ENCODE measurements around the gene VSIG8.

Gene VSIG8

DNA sequence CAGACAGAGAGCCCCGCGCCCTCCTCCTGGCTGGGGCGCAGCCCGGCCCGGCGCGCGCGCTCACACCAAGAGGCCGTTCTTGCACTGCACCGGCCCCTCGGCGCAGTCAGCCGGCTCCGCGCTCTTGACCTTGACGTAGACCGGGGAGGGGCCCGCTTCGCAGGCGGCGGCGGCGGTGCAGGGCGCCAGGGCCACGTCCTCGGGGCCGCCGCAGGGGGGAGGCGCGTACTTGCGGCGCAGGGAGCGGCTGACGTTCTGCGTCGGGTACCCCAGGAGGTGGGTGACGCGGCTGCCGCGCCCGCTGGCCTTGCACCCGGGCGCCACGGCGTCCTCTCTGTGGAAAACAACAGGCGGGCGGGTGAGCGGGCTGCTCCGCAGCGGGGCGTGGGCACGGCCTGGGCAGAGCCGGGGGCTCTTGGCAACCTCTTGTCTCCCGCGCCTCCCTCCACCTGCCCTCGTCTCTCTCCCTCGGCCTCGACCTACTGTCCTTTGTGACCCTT lies 7.7 kb downstream of the VSIG8 start:
- DNase-seq, result peak; percentile 82

DNA sequence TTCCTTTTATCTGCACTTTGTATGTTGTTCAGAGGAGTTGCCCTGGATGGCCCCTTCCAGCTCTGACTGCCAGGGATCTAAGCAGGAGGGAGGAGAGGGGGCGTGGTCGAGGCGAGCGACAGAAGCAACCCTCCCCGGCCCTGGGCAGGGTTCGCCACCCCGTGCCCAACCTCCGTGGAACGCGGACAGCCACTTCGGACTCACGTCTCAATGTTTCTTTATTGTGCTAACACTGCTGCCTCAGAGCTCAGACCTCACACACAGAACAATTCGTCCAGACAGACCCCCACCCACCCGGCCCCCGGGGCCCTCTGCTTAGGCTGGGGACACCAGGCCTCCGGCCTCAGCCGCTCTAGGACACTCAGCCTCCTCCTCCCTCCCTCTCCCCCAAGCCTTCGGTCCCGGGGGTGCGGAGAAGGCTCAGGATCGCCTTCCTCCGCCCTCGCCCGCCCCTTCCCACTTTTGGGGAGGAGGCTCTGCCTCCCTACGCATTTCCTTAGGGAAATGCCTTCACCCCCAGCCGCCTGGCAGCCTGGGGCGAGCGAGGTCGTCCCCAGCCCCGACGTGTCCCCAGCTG lies 8.3 kb downstream of the VSIG8 start:
- peak; percentile 81 for DNase-seq

DNA sequence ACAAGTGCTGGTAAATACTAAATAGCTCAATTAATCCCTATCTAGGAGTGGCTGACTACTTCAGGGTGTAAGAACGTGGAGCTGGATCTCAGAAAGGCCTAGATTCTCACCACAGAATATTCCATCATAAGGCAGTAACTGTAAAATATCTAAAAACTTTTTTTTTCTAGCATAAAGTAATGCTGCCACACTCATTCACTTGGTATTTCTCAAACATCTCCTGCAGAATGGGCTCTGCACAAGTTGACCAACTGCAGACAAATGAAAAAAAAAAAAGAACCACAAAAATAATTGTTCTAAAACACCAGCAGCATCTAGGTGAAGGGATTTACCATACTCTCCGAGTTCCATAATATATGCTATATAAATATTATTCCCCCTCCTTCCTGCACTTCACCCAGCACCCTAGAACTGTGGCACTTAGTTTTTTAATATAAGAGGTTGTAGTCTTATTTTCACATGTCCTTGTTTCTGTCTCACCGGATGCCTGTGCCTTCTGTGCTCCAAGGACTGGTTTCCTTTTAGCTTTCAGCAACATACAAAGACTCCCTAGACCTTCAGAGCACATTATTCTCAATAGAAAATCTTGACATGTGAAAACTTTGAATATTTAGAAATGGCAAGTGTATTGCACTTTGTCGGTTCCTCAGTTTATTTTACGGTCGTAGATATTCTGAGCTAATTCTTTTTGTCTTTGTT lies 8.9 kb downstream of the VSIG8 start:
- no peak for DNase-seq

DNA sequence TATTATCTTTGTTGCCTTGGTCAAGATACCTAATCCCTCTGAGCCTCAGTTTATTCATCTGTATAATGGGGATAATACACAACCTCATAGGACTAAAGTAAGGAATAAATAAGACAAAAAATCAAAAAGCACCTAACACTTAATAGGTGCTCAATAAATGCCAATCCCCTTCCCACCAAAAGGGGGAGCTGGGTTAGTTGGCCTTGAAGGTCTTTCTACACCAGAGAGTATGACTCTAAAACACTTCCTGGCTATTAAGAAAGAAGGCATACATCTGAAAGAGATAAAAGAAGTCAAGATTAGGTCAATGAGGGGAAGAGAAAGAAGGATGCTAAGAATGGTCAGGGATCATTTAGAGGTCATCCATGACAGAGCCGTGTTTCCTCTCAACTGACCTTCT lies 11.1 kb downstream of the VSIG8 start:
- DNase-seq, result no peak

DNA sequence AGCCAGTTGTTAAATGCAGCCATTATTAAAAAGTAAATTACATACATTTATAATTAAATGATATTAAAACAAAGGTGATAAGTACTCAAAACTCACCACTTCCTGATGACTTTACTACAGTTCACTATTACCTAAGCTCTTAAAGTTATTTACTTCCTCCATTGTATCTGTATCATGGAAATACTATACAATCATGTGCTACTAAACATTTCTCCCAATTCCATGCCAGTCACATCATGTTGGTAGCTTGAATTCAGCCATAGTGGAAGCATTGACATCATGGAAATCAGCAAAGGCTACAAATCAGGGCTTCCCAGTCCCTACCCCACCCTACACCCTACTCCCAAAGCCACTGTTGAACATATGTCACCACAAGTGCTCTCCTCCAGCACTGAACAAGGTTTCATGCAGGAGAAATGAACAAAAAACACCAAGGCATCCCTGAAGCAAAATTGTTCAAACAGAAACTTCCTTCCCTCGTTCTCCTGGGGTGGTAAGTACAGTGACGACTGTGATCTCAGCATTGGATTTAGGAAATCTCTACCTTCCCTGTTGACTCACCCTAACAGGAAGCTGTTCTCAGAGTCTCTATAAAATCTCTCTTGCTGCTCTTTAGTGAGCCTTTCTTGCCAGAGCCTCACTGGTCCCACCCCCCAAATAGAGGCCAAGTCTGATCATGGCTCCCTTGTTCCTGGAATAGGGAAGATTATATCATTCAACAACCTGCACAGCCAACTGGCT lies 12.7 kb downstream of the VSIG8 start:
- no peak for DNase-seq

DNA sequence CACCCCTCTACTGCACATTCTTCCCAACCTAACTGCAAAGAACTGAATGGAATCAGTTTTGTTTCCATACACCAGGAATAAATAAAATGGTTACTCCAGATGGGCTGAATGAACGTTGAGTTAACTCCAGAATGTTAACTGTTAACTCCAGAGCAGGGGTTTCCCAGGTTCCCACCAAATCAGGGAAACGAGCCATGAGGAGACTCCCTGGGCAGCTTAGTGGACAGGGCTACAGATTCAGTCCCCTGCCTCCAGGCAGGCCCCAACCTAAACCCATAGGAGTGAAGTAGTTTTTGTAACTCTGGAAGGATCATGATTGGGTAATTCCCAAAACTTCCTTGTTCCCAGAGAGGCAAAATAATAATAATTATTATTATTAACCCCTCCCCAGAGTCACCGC lies 14.1 kb downstream of the VSIG8 start:
- DNase-seq, result no peak

DNA sequence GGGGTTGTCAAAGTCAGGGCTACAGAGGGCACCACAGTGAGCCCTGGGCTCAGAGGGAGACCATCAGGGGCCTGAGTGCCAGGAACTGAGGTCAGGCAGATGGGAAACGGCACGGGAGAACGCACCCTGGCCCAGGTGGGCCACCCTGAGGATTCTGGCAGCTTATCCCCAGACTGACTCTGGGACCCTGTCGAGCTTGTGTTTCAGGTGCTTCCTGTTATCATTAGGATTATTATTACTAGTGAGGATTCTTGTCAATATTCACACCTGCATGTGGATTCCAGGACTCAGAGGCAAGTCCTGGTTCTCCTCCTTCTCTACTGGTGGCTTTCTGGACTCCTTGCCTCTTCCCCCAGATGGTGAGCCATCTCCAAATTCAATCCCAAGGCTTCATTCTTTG lies 15.2 kb downstream of the VSIG8 start:
- no peak for DNase-seq

DNA sequence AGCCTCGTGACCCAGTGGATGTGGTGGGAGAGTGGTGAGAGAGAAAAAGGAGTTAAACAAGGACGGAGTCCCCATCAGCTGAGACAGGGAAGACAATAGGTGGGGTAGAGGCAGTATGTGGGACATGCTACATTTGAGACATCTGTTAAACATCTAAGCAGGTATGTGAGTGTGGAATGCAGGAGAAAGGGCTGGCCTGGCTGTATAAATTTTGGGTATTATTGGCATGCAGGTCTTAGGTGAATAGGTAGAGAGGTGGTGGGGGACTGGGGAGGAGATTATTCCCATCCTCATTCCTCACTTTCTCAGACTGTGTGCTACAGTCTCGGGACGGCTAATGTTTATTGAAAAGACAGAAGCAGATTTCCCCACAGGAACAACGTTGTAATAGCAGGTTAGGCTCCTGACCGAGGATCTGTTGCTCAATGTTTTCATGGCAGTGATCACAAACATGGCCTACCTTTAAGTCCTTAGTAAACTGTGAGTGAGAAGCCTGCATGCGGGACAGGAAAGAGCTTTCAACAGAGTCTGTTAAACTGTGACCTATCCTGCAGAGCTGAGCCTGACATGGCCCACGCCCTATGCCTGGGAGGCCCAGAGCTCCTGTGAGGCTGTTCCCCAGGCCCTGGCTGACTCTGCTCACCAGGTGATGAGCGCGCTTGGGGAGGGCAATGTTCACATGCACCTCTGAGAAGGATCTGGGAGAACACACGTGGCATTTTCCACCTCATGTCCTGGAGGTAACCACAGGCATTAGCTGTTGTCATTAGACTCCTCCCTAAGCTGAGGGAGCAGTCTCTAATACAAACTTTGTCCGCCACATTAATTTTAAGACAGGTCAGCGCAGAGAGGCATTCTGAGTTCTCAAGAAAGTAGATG lies 16.5 kb downstream of the VSIG8 start:
- DNase-seq, result no peak

DNA sequence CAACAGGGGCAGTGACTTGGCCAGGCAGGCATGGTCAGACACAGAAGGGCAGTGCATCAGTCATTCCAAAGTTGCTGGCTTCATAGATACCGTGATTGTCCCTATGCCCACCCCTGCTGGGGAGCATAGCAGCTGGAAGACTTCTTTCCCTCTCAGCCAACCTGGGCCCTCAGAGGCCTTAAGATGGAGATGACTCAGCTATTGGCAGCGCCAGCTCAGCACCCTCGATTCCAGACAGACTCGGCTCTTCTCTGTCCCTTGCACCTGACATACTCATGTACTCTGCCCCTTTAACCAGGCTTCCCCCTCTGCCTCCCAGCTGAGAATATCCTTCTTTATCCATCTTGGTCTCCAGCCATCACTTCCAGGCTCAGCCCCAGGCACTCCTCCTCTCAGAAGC lies 19.0 kb downstream of the VSIG8 start:
- DNase-seq, result no peak

DNA sequence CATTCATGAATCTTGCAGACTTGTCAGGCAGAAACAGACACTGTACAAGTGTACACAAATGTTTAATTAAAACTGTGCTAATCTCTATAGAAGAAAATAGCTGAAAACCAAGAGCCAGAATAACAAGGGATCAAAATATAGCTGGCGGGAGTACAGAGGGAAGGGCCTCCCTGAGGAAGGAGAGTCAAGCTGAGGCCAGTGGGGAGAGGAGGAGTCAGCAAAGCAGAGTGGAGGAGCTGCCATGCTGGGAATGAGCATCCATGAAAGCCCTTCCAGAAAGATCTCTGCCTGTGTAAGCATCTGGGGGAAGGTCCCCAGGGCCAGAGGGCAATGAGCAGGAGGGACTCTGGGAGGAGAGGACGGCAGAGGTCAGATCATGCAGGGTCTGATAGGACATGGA lies 20.7 kb downstream of the VSIG8 start:
- DNase-seq, result no peak

DNA sequence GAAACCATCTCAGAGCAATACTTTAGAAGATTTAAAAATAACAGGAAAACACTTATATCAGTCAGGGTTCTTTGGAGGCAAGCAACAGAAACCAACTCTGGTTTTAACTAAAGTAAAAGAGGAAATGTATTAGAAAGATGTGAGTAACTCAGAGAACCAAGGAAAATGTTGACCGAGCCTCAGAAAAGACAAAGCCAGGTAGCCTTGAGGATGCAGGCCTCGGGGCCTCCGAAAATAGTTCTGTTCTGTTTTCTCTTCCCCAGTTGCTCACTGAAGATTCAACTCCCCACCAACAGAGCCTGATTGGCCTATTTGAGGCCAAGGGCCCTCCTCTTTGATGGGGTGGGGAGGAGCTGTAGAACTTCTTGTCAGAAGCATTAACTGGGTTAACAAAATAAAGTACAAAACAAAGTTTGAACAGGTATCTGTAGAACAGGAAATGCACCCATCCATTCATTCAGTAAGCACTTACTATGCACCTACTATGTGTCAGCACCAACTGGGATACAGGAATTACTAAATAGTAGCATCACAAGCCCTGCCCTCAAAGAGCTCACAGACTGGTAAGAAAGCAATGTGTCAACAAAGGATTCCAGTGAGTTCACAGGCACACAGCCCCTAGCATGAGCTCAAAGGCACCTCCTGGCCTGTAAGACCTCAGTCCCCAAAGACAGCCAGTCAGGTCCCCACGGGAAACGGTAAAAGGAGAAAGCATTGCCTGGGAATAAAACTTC lies 23.2 kb downstream of the VSIG8 start:
- DNase-seq, result no peak

DNA sequence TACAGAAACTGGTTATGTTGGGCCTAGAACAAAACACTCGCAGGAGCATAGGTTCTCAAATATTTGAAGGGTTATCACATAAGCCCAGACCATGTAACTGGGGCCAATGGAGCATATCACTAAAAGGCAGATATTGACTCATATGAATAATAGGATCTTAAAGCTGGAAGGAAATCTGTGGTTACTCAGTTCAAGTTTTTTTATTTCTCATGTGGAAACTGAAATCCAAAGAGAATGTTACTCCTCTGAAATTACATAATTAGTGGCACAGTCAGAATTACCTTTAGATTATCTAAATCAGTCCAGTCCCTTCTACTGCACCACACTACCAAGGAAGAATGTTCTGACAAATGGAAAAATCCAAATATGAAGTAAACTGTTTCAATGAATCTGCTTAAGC lies 23.7 kb downstream of the VSIG8 start:
- DNase-seq, result no peak

DNA sequence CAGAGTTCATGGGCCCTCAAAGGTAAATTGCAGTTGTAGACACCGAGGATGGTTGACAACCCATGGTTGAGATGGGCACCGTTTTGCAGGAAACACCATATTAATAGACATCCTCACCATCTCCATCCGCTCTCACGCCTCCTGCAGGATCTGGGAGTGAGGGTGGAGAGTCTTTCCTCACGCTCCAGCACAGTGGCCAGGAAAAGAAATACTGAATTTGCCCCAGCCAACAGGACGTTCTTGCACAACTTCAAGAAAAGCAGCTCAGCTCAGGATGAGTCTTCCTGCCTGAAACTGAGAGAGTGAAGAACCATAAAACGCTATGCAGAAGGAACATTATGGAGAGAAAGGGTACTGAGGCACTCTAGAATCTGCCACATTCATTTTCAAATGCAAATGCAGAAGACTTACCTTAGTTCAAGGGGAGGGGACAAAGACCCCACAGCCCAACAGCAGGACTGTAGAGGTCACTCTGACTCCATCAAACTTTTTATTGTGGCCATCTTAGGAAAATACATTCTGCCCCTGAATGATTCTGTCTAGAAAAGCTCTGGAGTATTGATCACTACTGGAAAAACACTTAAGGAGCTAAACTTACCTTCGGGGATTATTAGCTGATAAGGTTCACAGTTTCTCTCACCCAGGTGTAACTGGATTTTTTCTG lies 26.5 kb downstream of the VSIG8 start:
- DNase-seq, result no peak

DNA sequence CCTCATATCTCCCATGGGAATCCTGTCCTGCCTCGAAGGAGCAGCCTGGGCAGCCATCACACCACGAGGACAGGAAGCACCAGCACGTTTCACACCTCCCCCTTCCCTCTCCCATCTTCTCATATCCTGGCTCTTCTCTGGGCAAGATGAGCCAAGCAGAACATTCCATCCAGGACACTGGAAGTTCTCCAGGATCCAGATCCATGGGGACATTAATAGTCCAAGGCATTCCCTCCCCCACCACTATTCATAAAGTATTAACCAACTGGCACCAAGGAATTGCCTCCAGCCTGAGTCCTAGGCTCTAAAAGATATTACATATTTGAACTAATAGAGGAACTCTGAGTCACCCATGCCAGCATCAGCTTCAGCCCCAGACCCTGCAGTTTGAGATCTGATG lies 27.1 kb downstream of the VSIG8 start:
- no peak for DNase-seq

DNA sequence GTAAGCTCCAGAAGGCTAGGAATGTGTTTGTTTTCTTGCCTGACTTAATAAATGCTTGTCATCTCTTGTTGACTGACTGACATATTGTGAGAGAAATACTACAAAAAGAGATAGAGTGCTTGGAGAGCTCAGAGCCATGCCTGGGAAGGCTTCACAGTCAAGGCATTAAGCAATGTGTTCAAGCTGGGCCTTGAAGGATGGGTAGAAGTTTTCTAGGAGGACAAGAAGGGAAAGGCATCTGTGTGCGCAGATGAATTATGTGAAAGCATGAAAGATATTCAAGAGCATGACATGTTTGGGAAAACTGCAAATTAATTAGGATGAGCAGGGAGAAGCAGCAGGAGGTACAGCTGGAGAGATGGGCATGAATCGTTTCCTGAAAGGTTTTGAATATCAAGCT lies 30.1 kb downstream of the VSIG8 start:
- DNase-seq, result no peak

DNA sequence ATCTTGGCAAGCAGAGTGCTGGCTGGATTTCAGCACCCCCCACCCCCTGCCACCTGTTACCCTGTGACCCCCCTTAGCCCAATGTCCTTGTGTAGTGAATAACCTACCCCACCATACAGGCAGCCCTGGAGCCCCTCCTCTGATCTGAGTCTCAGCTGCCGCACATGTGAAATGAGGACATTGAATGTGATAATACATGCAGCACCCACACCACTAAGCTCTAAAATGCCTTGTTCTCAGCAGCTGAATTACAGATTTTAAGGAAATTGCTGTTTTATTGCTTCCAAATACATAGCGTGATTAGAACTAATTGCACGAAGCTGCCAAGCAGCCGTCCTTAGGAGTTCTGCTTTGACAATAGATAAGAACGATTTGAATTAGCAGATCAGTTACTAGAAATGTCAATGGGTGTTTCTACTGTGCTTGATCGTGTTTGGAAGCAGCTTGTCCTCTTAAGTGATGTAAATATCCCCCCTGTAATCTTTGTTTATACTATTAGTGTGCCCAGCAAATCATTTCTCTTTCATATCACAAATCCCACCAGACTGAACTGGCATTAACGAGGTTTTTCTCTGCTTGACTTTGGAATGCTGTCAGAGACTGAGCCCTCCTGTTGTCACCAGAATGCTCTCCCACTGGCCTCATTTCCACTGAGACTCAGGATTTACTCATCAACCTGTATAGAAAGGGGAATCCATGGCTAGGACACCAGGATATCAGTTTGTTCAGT lies 30.9 kb downstream of the VSIG8 start:
- no peak for DNase-seq

DNA sequence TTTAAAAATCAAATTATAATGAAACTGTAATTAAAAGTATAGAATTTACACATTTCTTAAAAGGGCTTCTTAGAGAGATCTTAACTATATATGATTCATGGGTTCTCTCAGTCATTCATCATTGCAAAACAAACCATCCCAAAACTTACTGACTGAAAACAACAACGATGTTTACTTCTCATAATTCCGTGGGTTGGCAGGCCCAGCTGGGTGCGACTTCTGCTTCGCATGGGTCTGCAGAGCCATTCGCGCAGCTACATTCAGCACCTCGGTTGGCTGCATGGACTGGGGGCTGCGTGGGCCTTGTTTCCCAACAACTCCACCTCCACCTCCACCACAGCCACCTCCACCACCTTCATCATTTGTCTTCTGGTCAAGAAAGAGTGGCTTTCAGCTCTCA lies 31.7 kb downstream of the VSIG8 start:
- no peak for DNase-seq

DNA sequence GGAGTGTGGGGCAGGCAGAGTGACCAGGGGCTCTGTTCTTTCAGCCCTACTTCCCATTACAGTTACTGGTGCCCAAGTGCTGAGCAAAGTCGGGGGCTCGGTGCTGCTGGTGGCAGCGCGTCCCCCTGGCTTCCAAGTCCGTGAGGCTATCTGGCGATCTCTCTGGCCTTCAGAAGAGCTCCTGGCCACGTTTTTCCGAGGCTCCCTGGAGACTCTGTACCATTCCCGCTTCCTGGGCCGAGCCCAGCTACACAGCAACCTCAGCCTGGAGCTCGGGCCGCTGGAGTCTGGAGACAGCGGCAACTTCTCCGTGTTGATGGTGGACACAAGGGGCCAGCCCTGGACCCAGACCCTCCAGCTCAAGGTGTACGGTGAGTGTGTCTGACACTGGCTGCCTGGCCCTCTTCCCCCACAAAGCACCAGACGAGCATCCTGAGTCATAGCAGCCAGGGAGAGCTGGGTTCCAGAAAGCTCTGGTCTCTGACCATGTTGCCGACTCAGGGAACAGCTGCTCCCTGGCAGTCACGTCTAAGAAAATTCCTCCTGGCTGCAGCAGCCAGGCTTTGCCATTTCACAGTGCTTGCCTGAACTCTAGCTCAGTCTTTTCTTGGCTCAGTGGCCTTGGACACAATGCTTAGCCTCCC lies 32.5 kb downstream of the VSIG8 start:
- no peak for DNase-seq

DNA sequence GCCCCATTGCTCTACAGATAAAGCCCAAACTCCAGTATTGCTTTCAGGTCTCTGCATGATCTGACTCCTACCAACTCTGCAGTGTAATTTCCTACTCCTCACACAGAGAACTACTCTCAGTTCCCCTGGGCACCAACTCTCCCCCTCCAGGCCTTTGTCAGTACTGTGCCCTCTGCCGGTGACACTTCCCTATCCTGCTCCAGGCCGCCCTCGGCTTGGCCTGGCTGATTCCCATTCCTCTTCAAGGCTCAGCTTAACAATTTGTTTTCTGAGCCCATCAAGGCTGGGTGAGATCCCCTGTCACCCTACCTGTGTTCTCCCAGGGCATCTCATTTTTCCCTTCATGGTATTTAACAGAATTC lies 33.2 kb downstream of the VSIG8 start:
- DNase-seq, result peak; percentile 33

DNA sequence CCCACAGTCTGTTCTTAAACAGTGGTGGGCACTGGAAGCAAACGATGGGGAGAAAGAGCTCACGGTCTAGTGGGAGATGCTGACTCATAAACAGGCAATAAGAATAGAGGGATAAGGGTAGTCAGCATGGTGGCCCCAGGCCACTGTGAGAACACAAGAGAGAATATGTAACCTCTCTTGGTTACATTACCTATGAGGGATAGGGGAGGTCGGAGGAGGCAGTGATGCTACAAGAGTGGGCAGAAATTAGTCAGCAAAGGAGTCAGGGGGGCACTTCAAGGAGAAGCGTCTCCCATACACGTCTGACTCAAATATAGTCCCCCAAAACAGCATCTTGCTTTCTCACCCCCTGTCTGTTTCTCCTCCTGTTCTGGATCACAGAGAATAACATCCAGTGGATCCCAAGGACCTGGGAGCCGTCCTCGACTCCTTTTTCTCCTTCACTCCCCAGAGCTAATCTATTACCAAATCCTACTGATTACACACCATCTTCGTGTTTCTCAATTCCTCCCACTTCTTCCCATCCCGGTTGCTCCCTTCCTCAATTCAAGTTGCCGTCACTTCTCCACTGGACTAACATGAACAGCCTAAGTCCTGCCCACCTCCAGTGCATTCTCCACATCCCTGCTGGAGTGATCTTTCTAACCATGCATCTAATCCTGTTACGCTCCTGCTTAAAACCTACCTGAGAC lies 33.7 kb downstream of the VSIG8 start:
- no peak for DNase-seq

Measured in NCI-H510A (cell line).